SIG-M5 (cell line): ENCODE measurements around the gene GET3.
"Not testable (repeated sequence)": the region's sequence is repeated elsewhere in the genome, so short reads cannot be mapped to it uniquely, and the experiment has no call there.

Experiments used
- DNase-seq: peaks from one replicate; lab custom pipeline; 2025; lab: John Stamatoyannopoulos, UW

The GET3 gene

GRCh38 chr19:12715929-12716328 is 21.4 kb upstream of the GET3 start:
- DNase-seq, result no peak

- DNase-seq, result no peak
Observed at GRCh38 chr19:12720296-12720695, 17.0 kb upstream of the GET3 start.

- DNase-seq, result no peak
Observed at GRCh38 chr19:12720851-12721655, 16.2 kb upstream of the GET3 start.

GRCh38 chr19:12721656-12722565 is 15.4 kb upstream of the GET3 start:
- DNase-seq, result no peak

GRCh38 chr19:12722566-12723380 is 14.5 kb upstream of the GET3 start:
- DNase-seq, result peak; percentile 73

GRCh38 chr19:12723381-12723640 is 14.0 kb upstream of the GET3 start:
- no peak for DNase-seq

GRCh38 chr19:12723641-12724426 is 13.5 kb upstream of the GET3 start, which contains the start of gene TNPO2:
Gene TNPO2 (minus strand): TSS chr19:12723932. CDS start chr19:12720977, 2,955 bp downstream.
- DNase-seq, result no peak

GRCh38 chr19:12725612-12726011 is 11.7 kb upstream of the GET3 start:
- not testable (repeated sequence) for DNase-seq

GRCh38 chr19:12726988-12727316 is 10.3 kb upstream of the GET3 start:
- DNase-seq, result no peak

GRCh38 chr19:12727745-12728433 is 9.4 kb upstream of the GET3 start:
- no peak for DNase-seq

- no peak for DNase-seq
Observed at GRCh38 chr19:12730064-12730463, 7.2 kb upstream of the GET3 start.

- DNase-seq, result no peak
Observed at GRCh38 chr19:12731337-12731736, 6.0 kb upstream of the GET3 start.

- no peak for DNase-seq
Observed at GRCh38 chr19:12733369-12734214, 3.7 kb upstream of the GET3 start.

GRCh38 chr19:12737835-12738351 is 596 bp downstream of the GET3 start:
- no peak for DNase-seq

GRCh38 chr19:12745166-12745897 is 8.0 kb downstream of the GET3 start:
- DNase-seq, result no peak

GRCh38 chr19:12748489-12748888 is 11.2 kb downstream of the GET3 start:
- DNase-seq, result no peak

GRCh38 chr19:12749938-12750521 is 12.7 kb downstream of the GET3 start:
- no peak for DNase-seq

- no peak for DNase-seq
Observed at GRCh38 chr19:12750851-12751250, 13.6 kb downstream of the GET3 start.

- DNase-seq, result no peak
Observed at GRCh38 chr19:12751635-12752034, 14.3 kb downstream of the GET3 start, which contains the start of gene BEST2. Gene BEST2 (plus strand): TSS chr19:12751791. CDS start chr19:12752593, 802 bp downstream.
